ENCODE measurements around the gene ZBTB1.
"Not testable (repeated sequence)": the region's sequence is repeated elsewhere in the genome, so short reads cannot be mapped to it uniquely, and the experiment has no call there.

The ZBTB1 gene

DNA sequence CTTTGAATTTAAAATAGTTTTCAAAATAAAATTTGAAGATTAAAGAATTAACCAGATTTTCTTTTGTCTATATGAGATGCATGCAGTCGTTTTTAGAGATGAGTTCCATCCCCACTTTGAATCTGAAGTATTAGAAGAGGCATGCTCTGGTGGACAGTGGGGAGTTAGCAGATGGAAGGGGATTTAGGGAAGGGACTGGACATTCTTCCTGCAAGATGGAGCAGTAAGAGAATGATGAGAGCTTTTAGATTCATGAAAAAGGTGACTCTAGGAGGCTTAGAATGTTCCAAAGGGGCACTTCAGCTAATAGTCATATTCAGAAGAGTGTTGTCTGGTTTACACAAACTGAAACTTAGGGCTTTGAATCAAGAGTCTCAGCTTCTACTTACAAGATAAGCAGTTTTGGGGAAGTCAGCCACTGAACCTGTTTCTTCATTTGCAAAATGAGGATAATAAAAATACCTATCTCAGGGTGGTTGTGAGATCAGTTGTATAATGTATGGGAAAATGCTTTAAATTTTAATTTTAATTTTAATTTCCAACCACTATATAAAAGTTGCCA is 3.7 kb downstream of the ZBTB1 start:
- no peak overlapping the region for H3K4me3 ChIP-seq (ENCODE audit: control insufficient read depth, low read depth, low read length)
- TF ChIP-seq, protein P1, sequence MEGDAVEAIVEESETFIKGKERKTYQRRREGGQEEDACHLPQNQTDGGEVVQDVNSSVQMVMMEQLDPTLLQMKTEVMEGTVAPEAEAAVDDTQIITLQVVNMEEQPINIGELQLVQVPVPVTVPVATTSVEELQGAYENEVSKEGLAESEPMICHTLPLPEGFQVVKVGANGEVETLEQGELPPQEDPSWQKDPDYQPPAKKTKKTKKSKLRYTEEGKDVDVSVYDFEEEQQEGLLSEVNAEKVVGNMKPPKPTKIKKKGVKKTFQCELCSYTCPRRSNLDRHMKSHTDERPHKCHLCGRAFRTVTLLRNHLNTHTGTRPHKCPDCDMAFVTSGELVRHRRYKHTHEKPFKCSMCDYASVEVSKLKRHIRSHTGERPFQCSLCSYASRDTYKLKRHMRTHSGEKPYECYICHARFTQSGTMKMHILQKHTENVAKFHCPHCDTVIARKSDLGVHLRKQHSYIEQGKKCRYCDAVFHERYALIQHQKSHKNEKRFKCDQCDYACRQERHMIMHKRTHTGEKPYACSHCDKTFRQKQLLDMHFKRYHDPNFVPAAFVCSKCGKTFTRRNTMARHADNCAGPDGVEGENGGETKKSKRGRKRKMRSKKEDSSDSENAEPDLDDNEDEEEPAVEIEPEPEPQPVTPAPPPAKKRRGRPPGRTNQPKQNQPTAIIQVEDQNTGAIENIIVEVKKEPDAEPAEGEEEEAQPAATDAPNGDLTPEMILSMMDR (IDR thresholded peaks at IDR 0.05; ENCODE audit: control insufficient read depth, insufficient read depth, low read depth, low read length, missing control alignments): no peak
- no peak for DNase-seq (ENCODE audit: low read depth)

DNA sequence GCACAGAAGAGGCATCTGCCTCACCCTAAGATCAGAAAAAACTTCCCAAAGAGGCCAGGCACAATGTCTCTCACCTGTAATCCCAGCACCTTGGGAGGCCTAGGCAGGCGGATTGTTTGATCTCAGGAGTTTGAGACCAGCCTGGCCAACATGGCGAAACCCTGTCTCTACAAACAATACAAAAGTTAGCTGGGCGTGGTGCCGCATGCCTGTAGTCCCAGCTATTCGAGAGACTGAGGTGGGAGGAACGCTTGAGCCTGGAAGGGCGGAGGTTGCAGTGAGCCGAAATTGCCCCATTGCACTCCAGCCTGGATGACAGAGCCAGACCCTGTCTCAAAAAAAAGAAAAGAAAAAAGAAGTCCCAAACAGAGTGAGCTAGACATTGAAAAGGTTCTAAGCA is 4.5 kb downstream of the ZBTB1 start:
- H3K4me3 ChIP-seq (ENCODE audit: control insufficient read depth, low read depth, low read length): no peak overlapping the region
- TF ChIP-seq, protein P1 (IDR thresholded peaks at IDR 0.05; ENCODE audit: control insufficient read depth, insufficient read depth, low read depth, low read length, missing control alignments): no peak
- no peak for DNase-seq (ENCODE audit: low read depth)

DNA sequence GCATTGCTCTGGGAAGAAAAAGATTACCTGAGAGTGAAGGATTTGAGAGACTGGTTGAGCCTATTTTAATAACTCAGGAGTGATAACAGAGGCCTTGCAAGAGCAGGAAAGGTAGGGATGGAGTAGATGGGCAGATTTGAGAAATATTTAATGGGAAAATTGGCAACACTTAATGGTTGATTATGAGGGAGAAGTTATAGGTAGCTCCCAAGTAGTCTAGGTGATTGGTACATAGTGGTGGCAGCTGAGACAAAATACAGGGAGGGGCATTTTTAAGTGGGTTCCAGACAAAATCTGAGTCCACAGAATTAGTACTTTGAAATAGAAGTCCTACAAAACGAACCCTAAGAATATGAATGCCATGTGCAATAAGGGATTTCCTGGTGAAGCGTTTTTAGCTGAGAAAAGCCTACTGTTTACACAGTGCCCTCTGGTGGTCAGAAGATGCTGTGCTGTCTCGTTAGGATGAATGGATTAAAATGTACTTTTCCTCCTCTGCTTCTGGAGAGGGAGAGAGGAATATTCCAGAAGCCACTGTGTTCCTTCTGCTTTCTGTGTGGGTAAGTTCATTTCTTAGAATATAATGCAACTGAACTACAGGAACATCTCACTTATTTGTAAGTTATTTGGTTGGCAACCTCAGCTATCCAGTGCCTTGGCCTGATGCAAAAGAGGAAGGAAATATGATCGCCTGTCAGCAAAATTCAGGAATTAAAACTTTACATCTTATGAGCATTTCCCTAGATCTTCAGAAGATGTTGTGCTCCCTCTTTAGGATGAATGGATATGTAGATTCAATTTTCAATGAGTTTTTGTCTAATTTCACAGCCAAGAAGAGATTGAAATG is 6.5 kb downstream of the ZBTB1 start:
- TF ChIP-seq, protein P1 (IDR thresholded peaks at IDR 0.05; ENCODE audit: control insufficient read depth, insufficient read depth, low read depth, low read length, missing control alignments): peak; percentile 88
- DNase-seq (ENCODE audit: low read depth): no peak
- no peak overlapping the region for H3K4me3 ChIP-seq (ENCODE audit: control insufficient read depth, low read depth, low read length)

DNA sequence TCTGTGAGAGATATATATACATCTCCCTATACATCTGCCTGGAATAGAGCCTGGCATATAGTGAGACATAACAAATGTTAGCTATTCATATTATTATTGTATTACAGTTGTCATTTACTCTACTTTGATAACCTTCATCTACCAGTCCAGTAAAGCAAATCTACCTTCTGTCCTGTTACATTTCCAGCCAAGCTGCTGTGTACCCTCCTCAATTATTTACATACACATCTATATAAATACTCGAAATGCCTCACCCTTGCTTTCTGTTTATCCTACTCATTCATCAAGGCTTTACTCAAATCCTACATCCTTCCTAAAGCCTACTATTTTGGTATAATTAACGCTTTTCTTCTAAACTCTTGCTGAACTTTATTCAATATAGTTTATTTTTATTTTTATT is 8.7 kb downstream of the ZBTB1 start:
- H3K4me3 ChIP-seq (ENCODE audit: control insufficient read depth, low read depth, low read length): no peak overlapping the region
- no peak for DNase-seq (ENCODE audit: low read depth)
- TF ChIP-seq, protein P1 (IDR thresholded peaks at IDR 0.05; ENCODE audit: control insufficient read depth, insufficient read depth, low read depth, low read length, missing control alignments): no peak

DNA sequence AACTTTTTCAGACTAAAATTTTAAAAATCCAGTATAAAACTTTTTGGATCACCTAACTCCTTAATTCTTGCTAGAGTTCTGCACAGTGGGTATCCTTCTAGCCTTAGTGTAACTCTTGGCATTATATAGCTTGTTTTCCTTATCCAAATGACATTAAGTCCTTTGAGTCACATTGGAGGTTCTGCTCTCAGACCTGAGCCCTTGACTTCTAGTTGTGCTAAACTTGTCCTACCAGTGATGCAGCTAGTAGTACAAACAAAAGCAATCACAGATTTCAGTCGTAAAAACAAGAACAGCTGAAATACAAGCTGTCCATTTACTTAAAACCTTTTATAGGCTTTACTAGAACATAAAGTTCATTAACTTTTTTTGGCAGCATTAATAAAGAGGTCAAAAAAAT is 10.5 kb downstream of the ZBTB1 start:
- DNase-seq (ENCODE audit: low read depth): no peak
- TF ChIP-seq, protein P1 (IDR thresholded peaks at IDR 0.05; ENCODE audit: control insufficient read depth, insufficient read depth, low read depth, low read length, missing control alignments): no peak
- no peak overlapping the region for H3K4me3 ChIP-seq (ENCODE audit: control insufficient read depth, low read depth, low read length)

DNA sequence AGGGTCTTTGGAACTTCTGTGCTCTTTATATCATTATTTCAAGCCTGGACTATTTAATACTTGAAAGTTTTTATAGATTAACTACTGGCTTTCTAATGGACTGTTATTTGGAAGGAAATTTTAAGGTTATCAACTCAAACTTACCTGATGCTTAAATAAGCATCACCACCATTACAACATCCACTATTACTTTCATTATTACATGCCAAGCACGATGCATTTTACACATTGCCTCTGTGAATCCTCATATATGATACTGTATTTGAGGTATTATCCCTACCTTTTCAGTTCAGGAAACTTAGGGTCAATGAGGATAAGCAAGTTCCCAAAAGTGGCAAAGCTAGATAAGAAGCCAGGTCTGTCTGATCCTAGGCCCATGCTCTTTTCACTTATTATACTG is 12.4 kb downstream of the ZBTB1 start:
- TF ChIP-seq, protein P1 (IDR thresholded peaks at IDR 0.05; ENCODE audit: control insufficient read depth, insufficient read depth, low read depth, low read length, missing control alignments): no peak
- no peak overlapping the region for H3K4me3 ChIP-seq (ENCODE audit: control insufficient read depth, low read depth, low read length)
- no peak for DNase-seq (ENCODE audit: low read depth)

DNA sequence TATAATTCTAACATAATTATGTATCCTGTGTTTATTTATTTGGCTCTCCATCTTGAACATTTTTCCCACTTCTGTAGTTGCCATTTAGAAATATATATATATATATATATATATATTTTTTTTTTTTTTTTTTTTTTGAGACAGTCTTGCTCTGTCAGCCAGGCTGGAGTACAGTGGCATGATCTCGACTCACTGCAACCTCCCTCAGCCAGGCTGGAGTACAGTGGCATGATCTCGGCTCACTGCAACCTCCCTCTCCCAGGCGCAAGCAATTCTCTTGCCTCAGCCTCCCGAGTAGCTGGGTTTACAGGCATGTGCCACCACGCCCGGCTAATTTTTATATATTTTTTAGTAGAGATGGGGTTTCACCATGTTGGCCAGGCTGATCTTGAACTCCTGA is 13.1 kb downstream of the ZBTB1 start:
- DNase-seq (ENCODE audit: low read depth); H3K4me3 ChIP-seq (ENCODE audit: control insufficient read depth, low read depth, low read length): not testable (repeated sequence)
